Endothelial cell of umbilical vein (primary cell): ENCODE results near the gene GBE1. TPM values are rescaled to one million over a fixed set of nuclear protein-coding genes. Genes with fewer than 3 reads are reported as not detected.
"Not testable (repeated sequence)": the region's sequence is repeated elsewhere in the genome, so short reads cannot be mapped to it uniquely, and the experiment has no call there.

ENCODE experiments used
- BruUV-seq: library from RNA; stranded (reverse); fragments of 400-500 nt; replicated peaks from 2 replicates; lab custom pipeline; 2021; lab: Mats Ljungman, UMichigan
- CTCF ChIA-PET: fragments of 300-600, 350-600 bp; sonication (Branson Sonifier 250); formaldehyde crosslinking; loops from one replicate; lab custom pipeline; 2021; ENCODE audit warnings: antibody characterized with exemption, inconsistent platforms; lab: Charles Lee
- POLR2A ChIA-PET: fragments of 300-600, 350-600 bp; sonication (Branson Sonifier 250); formaldehyde crosslinking; loops from one replicate; lab custom pipeline; 2021; ENCODE audit warnings: antibody characterized with exemption, inconsistent platforms; lab: Charles Lee
- DNase-seq: peaks from one replicate; pipeline ENCODE4 v3.0.0-alpha.2; 2011; ENCODE audit warnings: low read depth, low spot score
- FAIRE-seq: peaks from 2 replicates; lab custom pipeline; 2011; peaks lifted over from hg19 to GRCh38; lab: Jason Lieb, UNC
- H2AFZ ChIP-seq: 2 replicates; pipeline ENCODE4 v1.6.0; 2012; ENCODE audit warnings: low read depth, low read length, control low read depth, inconsistent platforms
- H3K27ac ChIP-seq: 2 replicates; pipeline ENCODE4 v1.5.1; 2011; ENCODE audit warnings: low read depth, mild to moderate bottlenecking, control low read depth, low read length, moderate library complexity; ENCODE audit not compliant: insufficient read depth
- H3K27me3 ChIP-seq, 2 experiments: 2 replicates each; pipeline versions ENCODE4 v1.6.0 to v1.6.1; 2011; ENCODE audit warnings: low read length in 2 of 2, mixed read lengths in 1 of 2; ENCODE audit not compliant: control insufficient read depth in 2 of 2, insufficient read depth in 2 of 2
- H3K36me3 ChIP-seq, 2 experiments: 2 replicates in 1 of 2; 3 replicates in 1 of 2; pipeline ENCODE4 v1.5.1; 2011; ENCODE audit warnings: low read length in 2 of 2, mild to moderate bottlenecking in 1 of 2, moderate library complexity in 1 of 2; ENCODE audit not compliant: control insufficient read depth in 2 of 2, insufficient read depth in 2 of 2; ENCODE audit errors: extremely low read depth in 1 of 2
- H3K4me1 ChIP-seq: 3 replicates; pipeline ENCODE4 v1.5.1; 2011; ENCODE audit warnings: mild to moderate bottlenecking, low read length; ENCODE audit not compliant: control insufficient read depth, insufficient read depth; ENCODE audit errors: extremely low read depth
- H3K4me2 ChIP-seq: 2 replicates; pipeline ENCODE4 v1.6.1; 2011; ENCODE audit warnings: low read length, control low read depth, mixed read lengths; ENCODE audit not compliant: insufficient read depth
- H3K4me3 ChIP-seq, 3 experiments: fragments of 200-600 bp in 1 of 3; sonication (generic), shearing (Covaris generic) in 1 of 3; replicated peaks in 1 of 3; 2 replicates each; pipeline ENCODE4 v1.5.1; 2011 to 2016; ENCODE audit warnings: control low read depth in 3 of 3, low read length in 3 of 3, mild to moderate bottlenecking in 2 of 3, inconsistent platforms in 1 of 3, low read depth in 1 of 3, moderate library complexity in 1 of 3; ENCODE audit not compliant: insufficient read depth in 1 of 3
- H3K79me2 ChIP-seq: 2 replicates; pipeline ENCODE4 v1.6.0; 2012; ENCODE audit warnings: low read length, inconsistent platforms; ENCODE audit not compliant: control insufficient read depth, insufficient read depth
- H3K9ac ChIP-seq: replicated peaks from 2 replicates; pipeline ENCODE3; 2011; ENCODE audit warnings: low read length, control low read depth; ENCODE audit not compliant: insufficient read depth; ENCODE audit errors: extremely low read depth
- H3K9me1 ChIP-seq: replicated peaks from 3 replicates; pipeline ENCODE4 v1.6.0; 2011; ENCODE audit warnings: mild to moderate bottlenecking, low read length; ENCODE audit not compliant: control insufficient read depth, insufficient read depth; ENCODE audit errors: extremely low read depth
- H3K9me3 ChIP-seq: replicated peaks from 2 replicates; pipeline ENCODE4 v1.5.1; 2012; ENCODE audit warnings: low read length, inconsistent platforms; ENCODE audit not compliant: control insufficient read depth, insufficient read depth
- H4K20me1 ChIP-seq: replicated peaks from 2 replicates; pipeline ENCODE3; 2011; ENCODE audit warnings: mild to moderate bottlenecking, low read length; ENCODE audit not compliant: control insufficient read depth, insufficient read depth; ENCODE audit errors: extremely low read depth
- FOS ChIP-seq: IDR thresholded peaks from 2 replicates; pipeline ENCODE4 v1.6.1; 2011; ENCODE audit warnings: mild to moderate bottlenecking, low read length, moderate library complexity, borderline replicate concordance; ENCODE audit not compliant: insufficient read depth
- MYC ChIP-seq: IDR thresholded peaks from one replicate; pipeline ENCODE4 v1.6.1; 2011; ENCODE audit warnings: mild to moderate bottlenecking, low read depth, low read length
- dilution Hi-C: fragments of 300-500 bp; cut with MboI; formaldehyde crosslinking; loops from one replicate; pipeline ENCODE4 v1.15.0; 2019; ENCODE audit warnings: low sequenced_read_pairs; ENCODE audit not compliant: extremely low pct_ligation_motif_present
- intact Hi-C: fragments of 100-400 bp; cut with micrococcal nuclease; formaldehyde crosslinking; loops from one replicate; pipeline ENCODE4 v1.10.0; 2022
- polyA plus RNA-seq, 4 experiments: library from polyadenylated mRNA; depleted of rRNA in 3 of 4; stranded (reverse) in 3 of 4; unstranded in 1 of 4; fragments of >200 nt; gene quantifications; 2 replicates each; pipeline versions ENCODE4 v1.2.1 to v1.2.3, GENCODE V29; 2011 to 2012; ENCODE audit warnings: missing spikeins in 1 of 4
- total RNA-seq: library from RNA; stranded (reverse); gene quantifications from 2 replicates; pipeline ENCODE4 v1.2.3, GENCODE V29; 2021
- TF ChIP-seq, protein P1 (sequence below): IDR thresholded peaks from 2 replicates; pipeline ENCODE4 v1.6.1; 2011; ENCODE audit not compliant: insufficient read depth, insufficient read length
- TF ChIP-seq, protein P2 (sequence below), 2 donors: IDR thresholded peaks; 1 replicate in 1 of 2; 2 replicates in 1 of 2; pipeline ENCODE4 v1.5.1; 2011; ENCODE audit warnings: low read length in 2 of 2, mild to moderate bottlenecking in 2 of 2, moderate library complexity in 2 of 2, control low read depth in 1 of 2, inconsistent platforms in 1 of 2, low read depth in 1 of 2; ENCODE audit not compliant: insufficient read depth in 1 of 2; ENCODE audit errors: extremely low read depth in 1 of 2

The GBE1 gene
- total and polyA plus RNA-seq, 2 donors (not counting 3 experiments of a cell fraction or from before 2014, with no cell fraction given), result 35.9 to 110 TPM

GRCh38 chr3:81496407-81497104, 264.9 kb downstream of the GBE1 start:
- H3K36me3 ChIP-seq, result no peaks in the 10 kb centered on the region
- H3K4me2 ChIP-seq, result no peak overlapping the region
- FAIRE-seq (no peak), DNase-seq (no peak)
- POLR2A ChIA-PET, result no interaction called here
- H2AFZ ChIP-seq, result no peak overlapping the region
- H3K27ac ChIP-seq, result no peak overlapping the region
- dilution Hi-C loops (no loop called here), intact Hi-C loops (loop anchor here (10.0 kb wide), 1 partner anchor 148 kb away; no protein-coding TSS in a partner anchor)
- H3K9me3 ChIP-seq, result no peaks in the 10 kb centered on the region
- H3K4me1 ChIP-seq, result no peaks in the 10 kb centered on the region
- no peaks in the 10 kb centered on the region for H3K9me1 ChIP-seq
- no peaks in the 10 kb centered on the region for H3K27me3 ChIP-seq
- no TSS peak for BruUV-seq
- TF ChIP-seq, protein P1, sequence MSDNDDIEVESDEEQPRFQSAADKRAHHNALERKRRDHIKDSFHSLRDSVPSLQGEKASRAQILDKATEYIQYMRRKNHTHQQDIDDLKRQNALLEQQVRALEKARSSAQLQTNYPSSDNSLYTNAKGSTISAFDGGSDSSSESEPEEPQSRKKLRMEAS, result no peak
- TF ChIP-seq FOS, result no peak
- no peak for TF ChIP-seq MYC
- TF ChIP-seq, protein P2, sequence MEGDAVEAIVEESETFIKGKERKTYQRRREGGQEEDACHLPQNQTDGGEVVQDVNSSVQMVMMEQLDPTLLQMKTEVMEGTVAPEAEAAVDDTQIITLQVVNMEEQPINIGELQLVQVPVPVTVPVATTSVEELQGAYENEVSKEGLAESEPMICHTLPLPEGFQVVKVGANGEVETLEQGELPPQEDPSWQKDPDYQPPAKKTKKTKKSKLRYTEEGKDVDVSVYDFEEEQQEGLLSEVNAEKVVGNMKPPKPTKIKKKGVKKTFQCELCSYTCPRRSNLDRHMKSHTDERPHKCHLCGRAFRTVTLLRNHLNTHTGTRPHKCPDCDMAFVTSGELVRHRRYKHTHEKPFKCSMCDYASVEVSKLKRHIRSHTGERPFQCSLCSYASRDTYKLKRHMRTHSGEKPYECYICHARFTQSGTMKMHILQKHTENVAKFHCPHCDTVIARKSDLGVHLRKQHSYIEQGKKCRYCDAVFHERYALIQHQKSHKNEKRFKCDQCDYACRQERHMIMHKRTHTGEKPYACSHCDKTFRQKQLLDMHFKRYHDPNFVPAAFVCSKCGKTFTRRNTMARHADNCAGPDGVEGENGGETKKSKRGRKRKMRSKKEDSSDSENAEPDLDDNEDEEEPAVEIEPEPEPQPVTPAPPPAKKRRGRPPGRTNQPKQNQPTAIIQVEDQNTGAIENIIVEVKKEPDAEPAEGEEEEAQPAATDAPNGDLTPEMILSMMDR (IDR thresholded peaks at IDR 0.05; ENCODE audit: extremely low read depth in 1 of 2, insufficient read depth in 1 of 2, low read depth in 1 of 2, low read length in 2 of 2), result no peak
- CTCF ChIA-PET, result interaction anchor here (1.2 kb wide), 1 partner anchor 77 kb away, joined by 4 read pairs; no protein-coding TSS in a partner anchor
- no peaks in the 10 kb centered on the region for H3K79me2 ChIP-seq
- H4K20me1 ChIP-seq, result no peaks in the 10 kb centered on the region
- H3K9ac ChIP-seq, result no peak overlapping the region
- H3K4me3 ChIP-seq, result no peak overlapping the region

DNA sequence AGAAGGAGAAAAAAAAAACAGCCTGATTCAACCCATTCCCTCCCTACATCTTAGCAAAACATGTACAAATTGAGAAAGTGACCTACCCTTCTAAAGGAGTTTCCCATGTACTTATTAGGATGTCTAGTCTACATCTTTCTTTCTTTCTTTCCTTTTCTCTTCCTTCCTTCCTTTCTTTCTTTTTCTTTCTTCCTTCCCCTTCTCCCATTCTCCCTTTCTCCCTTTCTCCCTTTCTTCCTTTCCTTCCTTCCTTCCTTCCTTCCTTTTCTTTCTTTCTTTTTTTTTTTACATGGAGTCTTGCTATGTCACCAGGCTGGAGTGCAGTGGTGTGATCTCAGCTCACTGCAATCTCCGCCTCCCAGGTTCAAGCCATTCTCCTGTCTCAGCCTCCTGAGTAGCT, 269.0 kb downstream of the GBE1 start:
- BruUV-seq, H3K27ac ChIP-seq, H2AFZ ChIP-seq, DNase-seq, FAIRE-seq, H3K9me1 ChIP-seq, H3K36me3 ChIP-seq, dilution Hi-C loops, H3K4me1 ChIP-seq, H3K27me3 ChIP-seq, H3K9ac ChIP-seq, H3K4me2 ChIP-seq, H3K9me3 ChIP-seq, H4K20me1 ChIP-seq, POLR2A ChIA-PET, H3K79me2 ChIP-seq, H3K4me3 ChIP-seq: not testable (repeated sequence)
- CTCF ChIA-PET, result interaction anchor here (0.7 to 1.5 kb wide), 4 partner anchors 20 to 139 kb away, joined by 3 read pairs; no protein-coding TSS in a partner anchor
- intact Hi-C loops, result loop anchor here (5.0 to 10.0 kb wide), 4 partner anchors 90 to 305 kb away; no protein-coding TSS in a partner anchor
